ENCODE measurements around the gene L3MBTL2.

L3MBTL2 gene

GRCh38 chr22:41215926-41216325 lies 10.8 kb downstream of the L3MBTL2 start:
- no peak for DNase-seq

- DNase-seq: no peak
Measured at GRCh38 chr22:41216984-41217383, 11.9 kb downstream of the L3MBTL2 start.

DNA sequence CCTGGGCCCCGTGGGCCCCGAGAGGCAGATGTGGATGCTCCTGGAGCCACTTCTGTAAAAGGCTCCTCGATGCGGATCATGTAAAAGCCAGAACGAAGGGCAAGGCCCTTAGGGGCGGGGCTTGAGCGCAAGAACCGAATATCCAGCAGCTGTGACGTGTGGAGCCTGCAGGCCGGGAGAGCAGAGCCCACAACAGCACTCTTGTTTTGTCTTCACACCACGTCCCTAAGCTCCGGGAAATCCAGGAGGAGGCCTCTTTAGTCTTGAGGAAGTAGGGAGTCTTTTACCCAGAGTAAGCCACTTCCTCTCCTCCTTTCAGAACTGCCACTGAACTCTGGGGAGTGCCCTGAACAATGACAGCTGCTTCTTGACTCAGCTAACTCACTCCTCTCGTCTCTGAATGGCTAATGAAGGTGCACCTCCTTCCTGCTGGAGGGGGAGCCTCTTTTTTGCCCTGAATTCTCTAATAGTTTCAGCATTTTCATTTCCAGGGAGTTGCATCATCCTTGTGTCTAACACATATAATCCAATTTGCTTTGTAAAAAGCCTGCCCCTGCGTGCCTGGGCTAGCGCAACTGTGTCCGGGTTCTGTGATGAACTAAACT lies 12.5 kb downstream of the L3MBTL2 start:
- DNase-seq: no peak

GRCh38 chr22:41222846-41223507 lies 17.9 kb downstream of the L3MBTL2 start:
- no peak for DNase-seq

DNA sequence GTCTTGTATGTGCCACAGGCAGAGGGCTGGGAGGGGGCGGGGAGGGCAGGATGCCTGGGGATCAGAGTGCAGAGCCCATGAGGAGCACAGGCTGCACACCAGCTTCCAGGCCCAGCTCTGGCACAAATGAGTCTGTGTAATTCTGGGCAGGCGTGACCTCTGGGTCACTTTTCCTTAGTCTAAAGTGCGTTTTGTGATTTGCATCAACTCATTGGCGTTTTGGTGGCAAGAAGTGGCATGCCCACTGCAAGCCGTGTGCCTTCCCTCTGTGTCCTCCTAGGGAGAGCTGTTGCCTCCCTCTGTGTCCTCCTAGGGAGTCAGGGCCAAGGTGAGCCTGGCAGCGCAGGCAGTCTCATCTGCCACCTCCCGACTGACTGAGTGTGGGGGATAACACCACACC lies 18.4 kb downstream of the L3MBTL2 start:
- no peak for DNase-seq

DNA sequence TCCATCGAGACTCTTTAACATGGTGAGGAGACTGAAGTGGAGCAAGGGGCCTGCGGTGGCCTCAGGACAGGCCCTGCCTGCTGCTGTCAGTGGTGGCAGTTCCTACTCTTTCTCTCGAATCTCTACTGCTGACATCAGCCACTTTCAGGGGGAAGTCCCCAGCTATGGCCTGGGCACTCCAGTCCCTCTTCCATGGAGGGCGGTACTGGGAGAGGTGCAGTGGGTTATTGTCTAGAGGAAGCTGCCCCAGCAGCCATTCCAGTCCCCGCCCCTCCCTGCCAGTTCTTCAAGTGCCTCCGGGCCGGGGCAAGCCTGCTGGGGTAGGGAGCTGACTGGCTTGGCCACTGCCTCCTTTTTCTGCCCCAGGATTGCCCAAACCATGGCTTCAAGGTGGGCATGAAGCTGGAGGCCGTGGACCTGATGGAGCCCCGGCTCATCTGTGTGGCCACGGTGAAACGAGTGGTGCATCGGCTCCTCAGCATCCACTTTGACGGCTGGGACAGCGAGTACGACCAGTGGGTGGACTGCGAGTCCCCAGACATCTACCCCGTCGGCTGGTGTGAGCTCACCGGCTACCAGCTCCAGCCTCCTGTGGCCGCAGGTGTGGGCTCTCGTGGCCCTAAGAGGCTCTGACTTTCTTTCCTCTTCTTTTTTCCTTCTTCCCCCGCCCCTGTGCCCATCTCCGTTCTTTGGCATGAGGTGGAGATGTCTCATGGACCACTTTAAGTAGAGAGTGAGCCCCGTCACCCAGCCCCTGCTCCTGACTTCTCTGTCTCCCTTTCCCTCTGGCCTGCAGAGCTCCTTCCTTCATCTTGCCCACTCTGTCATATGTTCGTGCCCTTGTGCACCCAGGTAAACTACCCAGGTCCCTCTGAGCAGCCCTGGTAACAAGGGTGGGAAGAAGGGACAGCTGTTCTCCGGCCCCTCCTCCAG lies 21.9 kb downstream of the L3MBTL2 start:
- no peak for DNase-seq

DNA sequence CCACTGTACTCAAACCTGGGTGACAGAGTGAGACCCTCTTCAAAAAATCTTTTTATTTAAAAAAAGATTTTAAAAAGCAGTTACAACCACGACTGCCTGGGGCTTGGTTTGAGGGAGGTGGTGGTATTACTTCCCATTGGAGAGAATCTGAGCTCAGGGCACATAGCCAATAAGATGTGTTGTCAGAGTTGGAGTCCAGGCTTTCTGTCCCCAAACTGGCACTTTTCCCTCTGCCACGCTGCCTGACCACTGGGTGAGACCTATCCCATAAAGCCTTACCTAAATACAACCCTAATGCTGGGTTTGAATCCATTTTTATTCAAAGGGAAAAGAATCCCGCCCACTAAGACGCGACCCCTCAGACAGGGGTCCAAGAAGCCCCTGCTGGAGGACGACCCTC lies 24.1 kb downstream of the L3MBTL2 start:
- no peak for DNase-seq

GRCh38 chr22:41229730-41230400 lies 24.8 kb downstream of the L3MBTL2 start:
- DNase-seq: no peak

- DNase-seq: no peak
Measured at GRCh38 chr22:41230401-41230785, 25.3 kb downstream of the L3MBTL2 start.

GRCh38 chr22:41231369-41231768 lies 26.3 kb downstream of the L3MBTL2 start:
- no peak for DNase-seq

DNA sequence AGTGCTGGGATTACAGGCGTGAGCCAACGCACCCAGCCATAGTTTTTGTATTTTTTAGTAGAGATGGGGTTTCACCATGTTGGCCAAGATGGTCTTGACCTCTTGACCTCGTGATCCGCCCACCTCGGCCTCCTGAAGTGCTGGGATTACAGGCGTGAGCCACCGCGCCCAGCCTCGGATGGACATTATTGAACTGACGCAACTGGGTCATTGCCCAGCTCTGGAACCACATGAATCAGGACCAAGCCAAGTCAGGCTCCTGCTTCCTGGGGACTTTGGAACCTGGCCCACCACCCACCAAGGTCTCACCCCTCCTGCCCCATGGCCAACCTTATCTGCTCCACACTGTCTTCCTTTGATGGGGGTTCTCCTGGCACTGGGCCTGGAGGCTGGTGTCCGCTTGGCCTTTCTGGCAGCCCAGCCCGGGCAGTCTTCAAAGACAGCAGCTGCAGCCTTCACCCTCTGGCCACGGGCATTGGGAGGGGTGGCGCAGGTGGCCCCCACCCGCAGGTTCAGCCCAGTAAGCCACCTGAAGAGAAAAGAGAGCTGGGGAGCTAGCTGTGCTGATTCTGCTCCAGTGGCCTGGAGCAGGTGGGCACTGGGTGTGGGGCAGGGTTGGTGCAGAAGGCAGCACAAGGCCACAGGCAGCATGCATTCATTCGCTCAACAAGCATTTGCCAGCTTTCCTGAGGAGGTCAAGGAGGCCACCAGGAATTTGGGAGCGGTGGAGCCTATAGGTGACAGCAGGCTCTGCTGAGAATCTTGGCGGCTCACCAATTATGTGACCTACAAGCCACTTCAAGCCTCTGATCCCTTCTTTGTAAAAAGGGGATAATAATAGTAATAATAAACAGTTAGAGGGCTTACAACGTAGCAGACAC lies 29.9 kb downstream of the L3MBTL2 start:
- DNase-seq: no peak

- no peak for DNase-seq
Measured at GRCh38 chr22:41237036-41237706, 32.1 kb downstream of the L3MBTL2 start.

GRCh38 chr22:41237707-41238569 lies 32.8 kb downstream of the L3MBTL2 start:
- DNase-seq: peak; percentile 47 to 81 (median 68)

DNA sequence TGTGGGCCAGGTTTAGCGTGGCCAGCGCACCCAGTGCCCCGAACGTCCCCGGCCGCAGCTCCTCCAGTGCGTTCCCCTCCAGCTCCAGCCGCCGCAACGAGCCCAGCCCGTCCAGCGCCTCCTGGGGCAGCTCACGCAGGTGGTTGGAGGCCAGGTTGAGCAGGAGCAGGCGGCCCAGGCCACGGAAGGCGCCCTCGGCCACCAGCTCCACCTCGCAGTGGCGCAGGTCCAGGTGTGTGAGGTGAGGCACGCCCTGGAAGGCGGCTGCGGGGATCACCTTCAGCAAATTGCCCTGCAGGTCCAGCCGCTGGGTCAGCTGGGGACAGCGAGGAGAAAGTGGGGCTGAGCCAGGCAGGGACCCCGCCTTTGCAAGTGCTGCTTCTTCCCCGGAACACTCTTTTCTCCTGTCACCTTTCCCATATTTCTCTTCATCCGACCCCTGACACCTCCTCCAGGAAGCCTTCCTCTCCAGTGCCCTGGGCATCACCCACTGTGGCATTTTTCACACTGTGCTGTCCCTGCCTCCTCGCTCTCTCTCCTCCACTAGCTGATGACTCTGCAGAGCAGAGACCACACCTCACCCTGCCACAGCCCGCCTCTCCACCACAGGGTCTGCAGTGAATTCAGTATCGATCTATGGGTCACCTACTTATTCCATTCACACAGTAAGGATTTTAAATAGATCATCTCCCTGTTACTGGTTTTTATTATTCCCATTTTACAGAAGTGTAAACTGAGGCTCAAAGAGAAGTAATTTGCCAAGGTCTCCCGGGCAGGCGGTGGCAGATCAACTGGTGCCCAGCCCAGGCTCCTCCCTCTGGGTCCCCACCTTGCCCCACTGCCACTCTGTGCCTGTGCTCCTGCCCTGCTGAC lies 33.7 kb downstream of the L3MBTL2 start:
- DNase-seq: no peak

DNA sequence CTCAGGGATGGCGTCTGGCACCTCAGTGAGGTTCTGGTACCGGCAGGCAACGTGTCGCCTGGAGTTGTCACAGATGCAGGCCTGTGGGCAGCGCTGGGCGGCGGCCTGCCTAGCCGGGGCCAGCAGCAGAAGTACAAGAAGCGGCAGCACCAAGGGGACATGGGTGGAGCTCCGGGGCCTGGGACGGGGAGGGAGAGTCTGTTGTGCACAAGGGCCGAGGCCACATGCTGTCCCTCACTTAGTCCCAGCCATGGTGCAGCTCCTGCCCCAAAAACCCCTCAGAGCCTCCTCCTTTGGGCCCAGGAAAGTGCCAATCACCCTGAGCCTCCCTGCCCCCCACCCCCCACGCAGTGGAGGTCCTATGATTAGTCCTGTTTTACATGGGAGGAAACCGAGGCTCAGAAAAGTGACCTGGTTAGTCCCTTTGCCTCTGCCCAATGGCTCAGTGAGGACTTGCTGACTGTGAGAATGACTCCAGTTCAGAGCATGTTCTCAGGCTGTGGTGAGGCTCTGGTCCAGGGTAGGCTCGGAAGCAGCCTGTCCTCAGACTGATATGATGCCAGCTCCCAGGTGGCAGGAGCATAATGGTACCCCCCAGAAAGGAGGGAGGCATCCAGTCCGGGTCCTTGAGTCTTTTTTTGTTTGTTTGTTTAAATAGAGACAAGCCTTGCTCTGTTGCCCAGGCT lies 34.5 kb downstream of the L3MBTL2 start:
- DNase-seq: no peak

DNA sequence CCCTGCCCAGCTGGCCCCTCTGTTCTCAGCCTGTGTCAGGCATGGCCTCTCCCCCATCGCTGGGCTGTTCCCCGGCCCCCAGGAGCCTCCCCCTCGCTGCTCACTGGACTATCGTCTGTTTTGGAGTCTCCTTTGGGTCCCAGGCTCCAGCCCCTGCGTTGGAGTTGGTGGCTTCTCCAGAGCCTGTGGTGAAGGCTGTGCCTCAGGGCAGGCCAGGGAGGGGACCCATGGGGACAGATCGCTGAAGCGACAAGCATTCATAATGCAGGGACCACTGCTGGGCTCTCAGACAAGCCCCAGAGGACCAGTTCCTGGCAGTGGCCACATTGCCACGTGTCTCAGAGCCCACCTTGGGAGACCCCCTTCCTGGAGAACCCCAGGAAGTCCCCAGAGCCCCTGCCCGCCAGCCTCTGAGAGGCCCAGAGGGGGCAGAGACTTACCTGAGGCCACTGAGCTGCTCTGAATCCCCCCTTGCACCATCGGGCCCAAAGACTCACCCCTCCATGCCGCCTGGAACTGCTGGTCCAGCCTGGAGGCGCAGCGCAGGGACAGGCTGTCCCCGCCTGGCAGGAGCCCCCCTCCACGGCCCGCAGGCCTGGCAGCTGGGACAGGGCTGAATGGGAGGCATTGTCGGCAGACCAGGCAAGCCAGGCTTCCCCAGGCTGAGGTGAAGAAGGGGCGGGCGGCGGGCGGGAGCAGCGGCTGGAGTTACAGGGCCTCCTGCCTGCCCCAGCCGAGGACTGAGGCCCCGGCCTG lies 35.4 kb downstream of the L3MBTL2 start, which contains the start of gene CHADL:
Gene CHADL (minus strand): TSS at position 555 of the 756 bp plus-strand sequence. CDS start 50 bp downstream, at position 505.
- DNase-seq: no peak

DNA sequence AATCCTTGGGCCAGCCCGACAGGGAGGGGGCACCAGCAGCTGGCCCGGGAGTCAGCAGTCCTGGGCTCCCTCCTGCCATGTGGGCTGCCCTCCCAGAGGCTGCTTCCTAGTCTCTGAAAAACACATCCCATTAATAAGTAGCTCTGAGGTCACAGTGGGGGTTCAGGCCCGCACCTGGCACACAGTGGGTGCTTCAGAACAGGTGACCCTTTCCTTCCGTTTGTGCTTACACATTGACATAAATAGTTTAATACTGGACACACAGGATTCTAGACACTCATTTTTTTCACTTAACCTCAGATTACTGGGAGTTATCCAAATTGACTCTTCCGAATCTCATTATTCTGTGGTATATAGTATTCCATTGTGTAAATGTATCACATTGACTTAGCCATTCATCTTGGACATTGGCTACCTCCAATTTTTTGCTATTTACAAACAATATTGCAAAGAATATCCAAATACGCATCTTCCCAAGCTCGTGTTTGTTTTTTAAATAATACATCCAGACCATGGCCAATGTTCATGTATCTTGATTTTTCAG lies 36.1 kb downstream of the L3MBTL2 start:
- DNase-seq: no peak

Data from activated CD4-positive, CD25-positive, alpha-beta regulatory T cell (primary cell).